Endothelial cell of umbilical vein (primary cell): Measurements from ENCODE around the gene ARL3. TPM values are rescaled to one million over a fixed set of nuclear protein-coding genes. Genes with fewer than 3 reads are reported as not detected.

ENCODE experiments used
- BruUV-seq: library from RNA; stranded (reverse); fragments of 400-500 nt; replicated peaks from 2 replicates; lab custom pipeline; 2021; lab: Mats Ljungman, UMichigan
- CTCF ChIA-PET: fragments of 300-600, 350-600 bp; sonication (Branson Sonifier 250); formaldehyde crosslinking; loops from one replicate; lab custom pipeline; 2021; ENCODE audit warnings: antibody characterized with exemption, inconsistent platforms; lab: Charles Lee
- POLR2A ChIA-PET: fragments of 300-600, 350-600 bp; sonication (Branson Sonifier 250); formaldehyde crosslinking; loops from one replicate; lab custom pipeline; 2021; ENCODE audit warnings: antibody characterized with exemption, inconsistent platforms; lab: Charles Lee
- DNase-seq: peaks from one replicate; pipeline ENCODE4 v3.0.0-alpha.2; 2011; ENCODE audit warnings: low read depth, low spot score
- FAIRE-seq: peaks from 2 replicates; lab custom pipeline; 2011; peaks lifted over from hg19 to GRCh38; lab: Jason Lieb, UNC
- H2AFZ ChIP-seq: 2 replicates; pipeline ENCODE4 v1.6.0; 2012; ENCODE audit warnings: low read depth, low read length, control low read depth, inconsistent platforms
- H3K27ac ChIP-seq: 2 replicates; pipeline ENCODE4 v1.5.1; 2011; ENCODE audit warnings: low read depth, mild to moderate bottlenecking, control low read depth, low read length, moderate library complexity; ENCODE audit not compliant: insufficient read depth
- H3K27me3 ChIP-seq, 2 experiments: 2 replicates each; pipeline versions ENCODE4 v1.6.0 to v1.6.1; 2011; ENCODE audit warnings: low read length in 2 of 2, mixed read lengths in 1 of 2; ENCODE audit not compliant: control insufficient read depth in 2 of 2, insufficient read depth in 2 of 2
- H3K36me3 ChIP-seq, 2 experiments: 2 replicates in 1 of 2; 3 replicates in 1 of 2; pipeline ENCODE4 v1.5.1; 2011; ENCODE audit warnings: low read length in 2 of 2, mild to moderate bottlenecking in 1 of 2, moderate library complexity in 1 of 2; ENCODE audit not compliant: control insufficient read depth in 2 of 2, insufficient read depth in 2 of 2; ENCODE audit errors: extremely low read depth in 1 of 2
- H3K4me1 ChIP-seq: 3 replicates; pipeline ENCODE4 v1.5.1; 2011; ENCODE audit warnings: mild to moderate bottlenecking, low read length; ENCODE audit not compliant: control insufficient read depth, insufficient read depth; ENCODE audit errors: extremely low read depth
- H3K4me2 ChIP-seq: 2 replicates; pipeline ENCODE4 v1.6.1; 2011; ENCODE audit warnings: low read length, control low read depth, mixed read lengths; ENCODE audit not compliant: insufficient read depth
- H3K4me3 ChIP-seq, 3 experiments: fragments of 200-600 bp in 1 of 3; sonication (generic), shearing (Covaris generic) in 1 of 3; replicated peaks in 1 of 3; 2 replicates each; pipeline ENCODE4 v1.5.1; 2011 to 2016; ENCODE audit warnings: control low read depth in 3 of 3, low read length in 3 of 3, mild to moderate bottlenecking in 2 of 3, inconsistent platforms in 1 of 3, low read depth in 1 of 3, moderate library complexity in 1 of 3; ENCODE audit not compliant: insufficient read depth in 1 of 3
- H3K79me2 ChIP-seq: 2 replicates; pipeline ENCODE4 v1.6.0; 2012; ENCODE audit warnings: low read length, inconsistent platforms; ENCODE audit not compliant: control insufficient read depth, insufficient read depth
- H3K9ac ChIP-seq: replicated peaks from 2 replicates; pipeline ENCODE3; 2011; ENCODE audit warnings: low read length, control low read depth; ENCODE audit not compliant: insufficient read depth; ENCODE audit errors: extremely low read depth
- H3K9me1 ChIP-seq: replicated peaks from 3 replicates; pipeline ENCODE4 v1.6.0; 2011; ENCODE audit warnings: mild to moderate bottlenecking, low read length; ENCODE audit not compliant: control insufficient read depth, insufficient read depth; ENCODE audit errors: extremely low read depth
- H3K9me3 ChIP-seq: replicated peaks from 2 replicates; pipeline ENCODE4 v1.5.1; 2012; ENCODE audit warnings: low read length, inconsistent platforms; ENCODE audit not compliant: control insufficient read depth, insufficient read depth
- H4K20me1 ChIP-seq: replicated peaks from 2 replicates; pipeline ENCODE3; 2011; ENCODE audit warnings: mild to moderate bottlenecking, low read length; ENCODE audit not compliant: control insufficient read depth, insufficient read depth; ENCODE audit errors: extremely low read depth
- FOS ChIP-seq: IDR thresholded peaks from 2 replicates; pipeline ENCODE4 v1.6.1; 2011; ENCODE audit warnings: mild to moderate bottlenecking, low read length, moderate library complexity, borderline replicate concordance; ENCODE audit not compliant: insufficient read depth
- GATA2 ChIP-seq: IDR thresholded peaks from 2 replicates; pipeline ENCODE4 v1.7.0; 2011; ENCODE audit warnings: low read depth, mild to moderate bottlenecking, moderate library complexity, mixed read lengths, low read length; ENCODE audit not compliant: insufficient read length, insufficient read depth
- MYC ChIP-seq: IDR thresholded peaks from one replicate; pipeline ENCODE4 v1.6.1; 2011; ENCODE audit warnings: mild to moderate bottlenecking, low read depth, low read length
- POLR2A ChIP-seq: IDR thresholded peaks from 2 replicates; pipeline ENCODE4 v1.6.1; 2012; ENCODE audit warnings: low read depth, mild to moderate bottlenecking, control low read depth, low read length
- POLR2AphosphoS5 ChIP-seq: IDR thresholded peaks from 2 replicates; pipeline ENCODE4 v1.6.1; 2012; ENCODE audit warnings: low read depth, mild to moderate bottlenecking, control low read depth, low read length, moderate library complexity; ENCODE audit not compliant: insufficient read depth
- dilution Hi-C: fragments of 300-500 bp; cut with MboI; formaldehyde crosslinking; loops from one replicate; pipeline ENCODE4 v1.15.0; 2019; ENCODE audit warnings: low sequenced_read_pairs; ENCODE audit not compliant: extremely low pct_ligation_motif_present
- intact Hi-C: fragments of 100-400 bp; cut with micrococcal nuclease; formaldehyde crosslinking; loops from one replicate; pipeline ENCODE4 v1.10.0; 2022
- polyA plus RNA-seq, 4 experiments: library from polyadenylated mRNA; depleted of rRNA in 3 of 4; stranded (reverse) in 3 of 4; unstranded in 1 of 4; fragments of >200 nt; gene quantifications; 2 replicates each; pipeline versions ENCODE4 v1.2.1 to v1.2.3, GENCODE V29; 2011 to 2012; ENCODE audit warnings: missing spikeins in 1 of 4
- total RNA-seq: library from RNA; stranded (reverse); gene quantifications from 2 replicates; pipeline ENCODE4 v1.2.3, GENCODE V29; 2021
- TF ChIP-seq, protein P1 (sequence below), 2 donors: IDR thresholded peaks; 1 replicate in 1 of 2; 2 replicates in 1 of 2; pipeline ENCODE4 v1.5.1; 2011; ENCODE audit warnings: low read length in 2 of 2, mild to moderate bottlenecking in 2 of 2, moderate library complexity in 2 of 2, control low read depth in 1 of 2, inconsistent platforms in 1 of 2, low read depth in 1 of 2; ENCODE audit not compliant: insufficient read depth in 1 of 2; ENCODE audit errors: extremely low read depth in 1 of 2

ARL3 gene
- total and polyA plus RNA-seq, 2 donors (not counting 3 experiments of a cell fraction or from before 2014, with no cell fraction given), result 6.6 to 11.0 TPM

DNA sequence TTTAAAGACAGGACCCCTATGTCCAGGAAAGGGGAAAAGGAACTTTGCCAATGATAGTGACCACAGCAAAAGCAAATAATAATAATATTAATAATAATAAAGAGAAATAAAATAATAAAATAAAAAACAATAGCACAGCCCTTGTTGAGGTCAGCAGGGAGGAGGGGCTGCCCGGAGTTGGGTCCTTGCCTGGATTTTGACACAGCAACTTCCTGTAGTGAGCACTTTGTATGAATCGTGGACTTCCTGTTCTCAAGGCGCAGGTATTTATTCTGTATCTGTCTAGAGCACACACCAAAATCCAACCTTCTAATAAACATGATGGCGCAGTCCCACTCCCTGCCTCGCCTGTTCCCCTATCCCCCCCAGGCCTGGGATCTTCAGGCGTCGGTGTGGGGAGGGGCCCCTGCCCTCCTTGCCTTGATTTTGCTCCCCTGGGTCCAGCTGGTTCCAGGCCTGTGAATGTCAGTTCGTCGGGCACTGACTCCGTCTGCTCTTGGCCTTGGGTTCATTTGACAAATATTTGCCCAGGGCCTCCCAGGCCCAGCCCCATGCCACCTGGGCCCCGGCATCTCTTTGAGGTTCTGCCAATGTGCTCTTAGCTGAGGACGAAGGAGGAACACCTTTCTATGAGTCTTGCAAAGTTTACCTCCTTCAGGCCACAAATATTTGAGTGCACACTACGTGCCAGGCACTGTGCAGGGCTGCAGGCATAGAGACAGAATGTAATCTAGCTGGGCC is 56.0 kb downstream of the ARL3 start:
- FAIRE-seq (peak; percentile 97), DNase-seq (peak; percentile 65)
- ChIA-PET CTCF (interaction anchor here (0.9 to 2.5 kb wide), 5 partner anchors 12 to 61 kb away, joined by 3 to 8 read pairs (median 3); no protein-coding TSS in a partner anchor), POLR2A (interaction anchor here (0.7 kb wide), 1 partner anchor 527 kb away, joined by 3 read pairs; no protein-coding TSS in a partner anchor)
- peaks cover 18% of the 10 kb centered on the region for H3K4me1 ChIP-seq
- H2AFZ ChIP-seq, result no peak overlapping the region
- no peak overlapping the region for H3K9ac ChIP-seq
- dilution Hi-C loops, result no loop called here
- no peak overlapping the region for H3K4me2 ChIP-seq
- no peaks in the 10 kb centered on the region for H3K9me3 ChIP-seq
- H3K9me1 ChIP-seq, result no peaks in the 10 kb centered on the region
- peaks cover 14 to 33% of the 10 kb centered on the region in 2 experiments for H3K36me3 ChIP-seq
- BruUV-seq, result no TSS peak
- no peak for TF ChIP-seq GATA2
- TF ChIP-seq FOS, result no peak
- TF ChIP-seq POLR2AphosphoS5, result peak; percentile 53
- no peaks in the 10 kb centered on the region for H3K27me3 ChIP-seq
- H3K79me2 ChIP-seq, result peaks cover 24% of the 10 kb centered on the region
- H4K20me1 ChIP-seq, result no peaks in the 10 kb centered on the region
- peak overlapping the region; percentile 25 for H3K27ac ChIP-seq
- intact Hi-C loops, result no loop called here
- no peak overlapping the region for H3K4me3 ChIP-seq

DNA sequence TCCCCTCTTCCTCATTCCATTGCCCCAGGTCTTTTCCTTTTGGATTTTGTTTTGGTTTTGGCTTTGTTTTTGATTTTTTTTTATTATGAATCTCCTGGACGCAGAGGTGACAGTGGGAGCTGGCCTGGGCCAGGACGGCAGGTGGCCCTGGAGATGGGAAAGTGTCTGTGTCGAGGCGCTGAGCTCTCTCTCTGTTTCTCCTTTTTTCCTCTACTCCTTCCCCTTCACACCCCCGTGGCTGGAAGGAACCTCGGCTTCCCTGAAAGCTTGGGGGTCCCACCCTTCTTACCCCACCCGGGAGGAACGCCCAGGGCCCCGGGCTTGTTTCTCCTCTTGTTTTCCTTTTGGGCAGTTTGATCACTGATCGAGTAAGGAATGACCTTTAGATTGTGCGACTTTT is 56.7 kb downstream of the ARL3 start:
- no peaks in the 10 kb centered on the region for H4K20me1 ChIP-seq
- POLR2A ChIA-PET, result no interaction called here
- no peak overlapping the region for H2AFZ ChIP-seq
- DNase-seq, result no peak
- no peak overlapping the region for H3K4me2 ChIP-seq
- H3K27ac ChIP-seq, result peak overlapping the region; percentile 25
- peaks cover 14 to 34% of the 10 kb centered on the region in 2 experiments for H3K36me3 ChIP-seq
- FAIRE-seq, result no peak
- dilution Hi-C loops (no loop called here), intact Hi-C loops (no loop called here)
- no peak overlapping the region for H3K4me3 ChIP-seq
- H3K9me3 ChIP-seq, result no peaks in the 10 kb centered on the region
- H3K27me3 ChIP-seq, result no peaks in the 10 kb centered on the region
- peaks cover 18% of the 10 kb centered on the region for H3K4me1 ChIP-seq
- no peaks in the 10 kb centered on the region for H3K9me1 ChIP-seq
- H3K79me2 ChIP-seq, result peaks cover 30% of the 10 kb centered on the region
- BruUV-seq, result no TSS peak
- no peak overlapping the region for H3K9ac ChIP-seq
- CTCF ChIA-PET, result interaction anchor here (0.9 to 2.5 kb wide), 6 partner anchors 11 to 153 kb away, joined by 3 to 8 read pairs (median 4); partner anchors contain the start of gene SUFU
- TF ChIP-seq, protein P1, sequence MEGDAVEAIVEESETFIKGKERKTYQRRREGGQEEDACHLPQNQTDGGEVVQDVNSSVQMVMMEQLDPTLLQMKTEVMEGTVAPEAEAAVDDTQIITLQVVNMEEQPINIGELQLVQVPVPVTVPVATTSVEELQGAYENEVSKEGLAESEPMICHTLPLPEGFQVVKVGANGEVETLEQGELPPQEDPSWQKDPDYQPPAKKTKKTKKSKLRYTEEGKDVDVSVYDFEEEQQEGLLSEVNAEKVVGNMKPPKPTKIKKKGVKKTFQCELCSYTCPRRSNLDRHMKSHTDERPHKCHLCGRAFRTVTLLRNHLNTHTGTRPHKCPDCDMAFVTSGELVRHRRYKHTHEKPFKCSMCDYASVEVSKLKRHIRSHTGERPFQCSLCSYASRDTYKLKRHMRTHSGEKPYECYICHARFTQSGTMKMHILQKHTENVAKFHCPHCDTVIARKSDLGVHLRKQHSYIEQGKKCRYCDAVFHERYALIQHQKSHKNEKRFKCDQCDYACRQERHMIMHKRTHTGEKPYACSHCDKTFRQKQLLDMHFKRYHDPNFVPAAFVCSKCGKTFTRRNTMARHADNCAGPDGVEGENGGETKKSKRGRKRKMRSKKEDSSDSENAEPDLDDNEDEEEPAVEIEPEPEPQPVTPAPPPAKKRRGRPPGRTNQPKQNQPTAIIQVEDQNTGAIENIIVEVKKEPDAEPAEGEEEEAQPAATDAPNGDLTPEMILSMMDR (IDR thresholded peaks at IDR 0.05; ENCODE audit: extremely low read depth in 1 of 2, insufficient read depth in 1 of 2, low read depth in 1 of 2, low read length in 2 of 2), result no peak
- TF ChIP-seq GATA2, result no peak
- TF ChIP-seq POLR2A, result no peak
- no peak for TF ChIP-seq MYC
- TF ChIP-seq FOS, result no peak
